WTC11 (cell line): ENCODE measurements around the gene ZNF75A. TPM values are rescaled to one million over a fixed set of nuclear protein-coding genes. Genes with fewer than 3 reads are reported as not detected.

ENCODE experiments used
- AFF4 ChIP-seq: sonication (generic); formaldehyde crosslinking; IDR thresholded peaks from 2 replicates; pipeline ENCODE4 v1.8.1; 2023; ENCODE audit warnings: mild to moderate bottlenecking, missing genetic modification reagents, borderline replicate concordance
- ATF1 ChIP-seq: sonication (generic); formaldehyde crosslinking; IDR thresholded peaks from 2 replicates; pipeline ENCODE4 v1.8.1; 2023; ENCODE audit warnings: mild to moderate bottlenecking, moderate library complexity, missing genetic modification reagents
- FOXP1 ChIP-seq: sonication (generic); formaldehyde crosslinking; IDR thresholded peaks from 2 replicates; pipeline ENCODE4 v1.8.0; 2022; ENCODE audit warnings: missing genetic modification reagents, mild to moderate bottlenecking, moderate library complexity, borderline replicate concordance
- GABPB1 ChIP-seq: sonication (generic); formaldehyde crosslinking; IDR thresholded peaks from 2 replicates; pipeline ENCODE4 v1.8.1; 2023; ENCODE audit warnings: mild to moderate bottlenecking, missing genetic modification reagents
- NFATC4 ChIP-seq: fragments of 250-450 bp; sonication (Bioruptor Pico); IDR thresholded peaks from 2 replicates; pipeline ENCODE4 v1.9.0; 2021; ENCODE audit warnings: mild to moderate bottlenecking
- NR1H2 ChIP-seq: sonication (generic); formaldehyde crosslinking; IDR thresholded peaks from 2 replicates; pipeline ENCODE4 v1.9.0; 2021; ENCODE audit warnings: mild to moderate bottlenecking, moderate library complexity, missing genetic modification reagents
- RELA ChIP-seq: sonication (generic); formaldehyde crosslinking; IDR thresholded peaks from 2 replicates; pipeline ENCODE4 v1.8.1; 2022; ENCODE audit warnings: missing genetic modification reagents, mild to moderate bottlenecking, borderline replicate concordance
- STAT6 ChIP-seq: sonication (generic); formaldehyde crosslinking; conservative IDR thresholded peaks from 2 replicates; pipeline ENCODE4 v1.8.1; 2023; ENCODE audit warnings: mild to moderate bottlenecking, low read depth, missing genetic modification reagents, moderate library complexity
- ZNF317 ChIP-seq: sonication (generic); formaldehyde crosslinking; IDR thresholded peaks from 2 replicates; pipeline ENCODE4 v1.8.1; 2023; ENCODE audit warnings: low read depth, mild to moderate bottlenecking, moderate library complexity, missing genetic modification reagents, borderline replicate concordance
- ZNF416 ChIP-seq: fragments of 250-450 bp; sonication (Bioruptor Pico); IDR thresholded peaks from 2 replicates; pipeline ENCODE4 v1.9.0; 2021; ENCODE audit warnings: mild to moderate bottlenecking, inconsistent platforms
- ZNF532 ChIP-seq: fragments of 250-450 bp; sonication (Bioruptor Pico); IDR thresholded peaks from 2 replicates; pipeline ENCODE4 v1.9.0; 2021; ENCODE audit warnings: mild to moderate bottlenecking, borderline replicate concordance
- total RNA-seq: library from RNA; stranded (reverse); gene quantifications from 3 replicates; pipeline ENCODE4 v1.2.3, GENCODE V29; 2021
- TF ChIP-seq, protein P1 (sequence below): sonication (generic); formaldehyde crosslinking; IDR thresholded peaks from 2 replicates; pipeline ENCODE4 v1.8.1; 2023; ENCODE audit warnings: mild to moderate bottlenecking, missing genetic modification reagents
- TF ChIP-seq, protein P2 (sequence below): fragments of 250-450 bp; sonication (Bioruptor Pico); IDR thresholded peaks from 2 replicates; pipeline ENCODE4 v1.9.0; 2021; ENCODE audit warnings: mild to moderate bottlenecking
- TF ChIP-seq, protein P3 (sequence below): fragments of 250-450 bp; sonication (Bioruptor Pico); IDR thresholded peaks from 2 replicates; pipeline ENCODE4 v1.8.0; 2021; ENCODE audit warnings: mild to moderate bottlenecking
- TF ChIP-seq, protein P4 (sequence below): sonication (generic); formaldehyde crosslinking; IDR thresholded peaks from 2 replicates; pipeline ENCODE4 v1.8.0; 2022; ENCODE audit warnings: mild to moderate bottlenecking, missing genetic modification reagents
- TF ChIP-seq, protein P5 (sequence below): fragments of 250-450 bp; sonication (Bioruptor Pico); IDR thresholded peaks from 2 replicates; pipeline ENCODE4 v1.9.0; 2021; ENCODE audit warnings: mild to moderate bottlenecking

The ZNF75A gene
- total RNA-seq, 1 experiment from 2014 or later: 31.5 TPM

DNA sequence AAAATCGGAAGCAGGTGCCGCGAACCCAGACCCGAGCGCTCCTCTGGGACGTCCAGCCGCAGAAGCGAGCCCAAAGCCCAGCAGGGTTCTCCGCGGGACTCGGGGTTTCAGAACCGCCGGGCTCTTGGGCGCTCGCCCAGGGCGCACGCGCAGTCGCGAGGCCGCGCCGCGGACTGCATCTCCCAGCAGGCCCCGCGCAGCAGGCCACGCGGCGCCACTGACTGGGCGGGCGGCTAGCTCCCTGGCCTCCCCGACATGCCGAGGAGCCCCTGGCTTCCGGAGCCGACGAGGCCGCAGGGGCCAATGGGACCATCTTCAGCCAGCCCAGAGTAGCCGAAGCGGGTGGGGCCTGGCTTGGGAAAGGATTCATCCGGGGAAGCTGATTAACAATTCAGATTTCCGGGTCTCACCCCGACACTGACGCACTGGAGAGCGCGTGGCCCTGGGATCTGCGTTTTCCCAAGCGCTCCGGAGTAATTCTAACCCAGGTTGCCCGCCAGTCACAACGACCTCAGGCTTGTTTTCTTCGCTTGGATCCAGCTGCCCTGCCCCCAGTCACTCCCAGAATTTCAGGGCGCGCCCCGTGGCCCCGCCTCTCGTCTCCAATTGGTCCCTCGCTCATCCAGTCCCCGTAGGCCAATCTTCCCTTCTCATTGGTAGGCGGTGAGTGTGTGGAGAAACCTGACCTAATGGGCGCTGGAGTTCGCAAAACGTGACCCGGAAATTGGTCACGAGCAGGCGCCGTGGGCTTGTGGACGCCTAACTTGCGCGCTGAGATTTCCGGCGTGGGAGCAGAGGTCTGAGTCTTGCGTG lies 22.4 kb upstream of the ZNF75A start, which contains the start of gene ZNF263 (continued):
- TF ChIP-seq ATF1 (no peak), NFATC4 (CRISPR knock-in tag) (no peak), ZNF317 (CRISPR knock-in tag) (0 out of 2 replicates have a peak, but pooled peaks have one; percentile 11), ZNF416 (CRISPR knock-in tag) (no peak), AFF4 (CRISPR knock-in tag) (no peak), STAT6 (CRISPR knock-in tag) (no peak), NR1H2 (no peak), FOXP1 (CRISPR knock-in tag) (no peak), RELA (CRISPR knock-in tag) (no peak; the same call in 1 of the 2 replicates), GABPB1 (peak; percentile 65; the same call in 1 of the 2 replicates), ZNF532 (CRISPR knock-in tag) (no peak)
- TF ChIP-seq, protein P1, sequence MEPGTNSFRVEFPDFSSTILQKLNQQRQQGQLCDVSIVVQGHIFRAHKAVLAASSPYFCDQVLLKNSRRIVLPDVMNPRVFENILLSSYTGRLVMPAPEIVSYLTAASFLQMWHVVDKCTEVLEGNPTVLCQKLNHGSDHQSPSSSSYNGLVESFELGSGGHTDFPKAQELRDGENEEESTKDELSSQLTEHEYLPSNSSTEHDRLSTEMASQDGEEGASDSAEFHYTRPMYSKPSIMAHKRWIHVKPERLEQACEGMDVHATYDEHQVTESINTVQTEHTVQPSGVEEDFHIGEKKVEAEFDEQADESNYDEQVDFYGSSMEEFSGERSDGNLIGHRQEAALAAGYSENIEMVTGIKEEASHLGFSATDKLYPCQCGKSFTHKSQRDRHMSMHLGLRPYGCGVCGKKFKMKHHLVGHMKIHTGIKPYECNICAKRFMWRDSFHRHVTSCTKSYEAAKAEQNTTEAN (CRISPR knock-in tag): 0 out of 2 replicates have a peak, but pooled peaks have one; percentile 41
- TF ChIP-seq, protein P2, sequence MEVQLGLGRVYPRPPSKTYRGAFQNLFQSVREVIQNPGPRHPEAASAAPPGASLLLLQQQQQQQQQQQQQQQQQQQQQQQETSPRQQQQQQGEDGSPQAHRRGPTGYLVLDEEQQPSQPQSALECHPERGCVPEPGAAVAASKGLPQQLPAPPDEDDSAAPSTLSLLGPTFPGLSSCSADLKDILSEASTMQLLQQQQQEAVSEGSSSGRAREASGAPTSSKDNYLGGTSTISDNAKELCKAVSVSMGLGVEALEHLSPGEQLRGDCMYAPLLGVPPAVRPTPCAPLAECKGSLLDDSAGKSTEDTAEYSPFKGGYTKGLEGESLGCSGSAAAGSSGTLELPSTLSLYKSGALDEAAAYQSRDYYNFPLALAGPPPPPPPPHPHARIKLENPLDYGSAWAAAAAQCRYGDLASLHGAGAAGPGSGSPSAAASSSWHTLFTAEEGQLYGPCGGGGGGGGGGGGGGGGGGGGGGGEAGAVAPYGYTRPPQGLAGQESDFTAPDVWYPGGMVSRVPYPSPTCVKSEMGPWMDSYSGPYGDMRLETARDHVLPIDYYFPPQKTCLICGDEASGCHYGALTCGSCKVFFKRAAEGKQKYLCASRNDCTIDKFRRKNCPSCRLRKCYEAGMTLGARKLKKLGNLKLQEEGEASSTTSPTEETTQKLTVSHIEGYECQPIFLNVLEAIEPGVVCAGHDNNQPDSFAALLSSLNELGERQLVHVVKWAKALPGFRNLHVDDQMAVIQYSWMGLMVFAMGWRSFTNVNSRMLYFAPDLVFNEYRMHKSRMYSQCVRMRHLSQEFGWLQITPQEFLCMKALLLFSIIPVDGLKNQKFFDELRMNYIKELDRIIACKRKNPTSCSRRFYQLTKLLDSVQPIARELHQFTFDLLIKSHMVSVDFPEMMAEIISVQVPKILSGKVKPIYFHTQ (CRISPR knock-in tag): no peak
- TF ChIP-seq, protein P3, sequence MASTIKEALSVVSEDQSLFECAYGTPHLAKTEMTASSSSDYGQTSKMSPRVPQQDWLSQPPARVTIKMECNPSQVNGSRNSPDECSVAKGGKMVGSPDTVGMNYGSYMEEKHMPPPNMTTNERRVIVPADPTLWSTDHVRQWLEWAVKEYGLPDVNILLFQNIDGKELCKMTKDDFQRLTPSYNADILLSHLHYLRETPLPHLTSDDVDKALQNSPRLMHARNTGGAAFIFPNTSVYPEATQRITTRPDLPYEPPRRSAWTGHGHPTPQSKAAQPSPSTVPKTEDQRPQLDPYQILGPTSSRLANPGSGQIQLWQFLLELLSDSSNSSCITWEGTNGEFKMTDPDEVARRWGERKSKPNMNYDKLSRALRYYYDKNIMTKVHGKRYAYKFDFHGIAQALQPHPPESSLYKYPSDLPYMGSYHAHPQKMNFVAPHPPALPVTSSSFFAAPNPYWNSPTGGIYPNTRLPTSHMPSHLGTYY (CRISPR knock-in tag): no peak
- TF ChIP-seq, protein P4, sequence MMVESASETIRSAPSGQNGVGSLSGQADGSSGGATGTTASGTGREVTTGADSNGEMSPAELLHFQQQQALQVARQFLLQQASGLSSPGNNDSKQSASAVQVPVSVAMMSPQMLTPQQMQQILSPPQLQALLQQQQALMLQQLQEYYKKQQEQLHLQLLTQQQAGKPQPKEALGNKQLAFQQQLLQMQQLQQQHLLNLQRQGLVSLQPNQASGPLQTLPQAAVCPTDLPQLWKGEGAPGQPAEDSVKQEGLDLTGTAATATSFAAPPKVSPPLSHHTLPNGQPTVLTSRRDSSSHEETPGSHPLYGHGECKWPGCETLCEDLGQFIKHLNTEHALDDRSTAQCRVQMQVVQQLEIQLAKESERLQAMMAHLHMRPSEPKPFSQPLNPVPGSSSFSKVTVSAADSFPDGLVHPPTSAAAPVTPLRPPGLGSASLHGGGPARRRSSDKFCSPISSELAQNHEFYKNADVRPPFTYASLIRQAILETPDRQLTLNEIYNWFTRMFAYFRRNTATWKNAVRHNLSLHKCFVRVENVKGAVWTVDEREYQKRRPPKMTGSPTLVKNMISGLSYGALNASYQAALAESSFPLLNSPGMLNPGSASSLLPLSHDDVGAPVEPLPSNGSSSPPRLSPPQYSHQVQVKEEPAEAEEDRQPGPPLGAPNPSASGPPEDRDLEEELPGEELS: 0 out of 2 replicates have a peak, but pooled peaks have one; percentile 15
- TF ChIP-seq, protein P5, sequence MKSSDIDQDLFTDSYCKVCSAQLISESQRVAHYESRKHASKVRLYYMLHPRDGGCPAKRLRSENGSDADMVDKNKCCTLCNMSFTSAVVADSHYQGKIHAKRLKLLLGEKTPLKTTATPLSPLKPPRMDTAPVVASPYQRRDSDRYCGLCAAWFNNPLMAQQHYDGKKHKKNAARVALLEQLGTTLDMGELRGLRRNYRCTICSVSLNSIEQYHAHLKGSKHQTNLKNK (CRISPR knock-in tag): no peak
